NAMALWA (cell line): Measurements from ENCODE around the gene POTEG.
"Not testable (repeated sequence)": the region's sequence is repeated elsewhere in the genome, so short reads cannot be mapped to it uniquely, and the experiment has no call there.

Source experiments
- DNase-seq: peaks from one replicate; pipeline ENCODE4 v3.0.0-alpha.2; 2015; ENCODE audit warnings: low spot score

POTEG gene

DNA sequence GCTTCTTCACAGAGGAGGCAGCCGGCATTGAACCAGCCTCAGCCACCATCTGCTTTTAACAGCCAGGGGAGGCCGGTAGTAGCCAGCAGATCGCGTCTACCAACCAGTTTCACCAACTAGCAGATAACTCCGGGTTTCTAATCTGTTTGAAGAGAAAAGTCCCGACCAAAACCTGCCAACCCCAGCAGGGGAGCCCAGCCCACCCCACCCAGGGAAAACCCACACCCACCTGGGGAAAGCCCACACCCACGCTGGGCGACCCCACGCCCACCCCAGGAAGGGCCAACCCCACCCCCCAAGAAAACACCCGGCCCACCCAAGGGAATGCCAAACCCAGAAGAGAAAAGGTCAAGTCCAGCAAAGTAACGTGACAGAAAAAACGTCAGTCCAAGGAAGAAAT lies at the start of gene POTEG:
POTEG (minus strand) TSS at position 101 of the 400 bp plus-strand sequence; CDS start at position 49, 52 bp downstream.
- DNase-seq, result not testable (repeated sequence)

DNA sequence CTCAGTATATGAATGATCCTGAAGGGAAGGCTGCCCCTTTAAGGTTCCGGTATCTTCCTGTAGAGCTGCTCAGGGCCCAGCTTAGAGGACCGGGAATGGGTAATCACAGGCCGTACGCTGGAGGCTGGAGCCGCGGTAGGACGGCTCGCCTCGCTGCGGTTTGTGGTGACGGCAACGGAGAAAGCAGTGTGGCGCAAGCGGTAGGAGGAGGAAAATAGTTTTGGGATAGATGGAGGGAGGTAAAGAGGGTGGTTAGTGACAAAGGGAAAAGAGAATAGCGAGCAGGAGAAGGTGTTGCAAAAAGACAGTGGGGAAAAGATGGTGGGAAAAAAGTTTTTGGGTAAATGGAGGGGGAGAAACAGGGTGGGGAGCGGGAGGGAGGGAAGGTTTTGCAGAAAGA lies 48.0 kb upstream of the POTEG start:
- DNase-seq, result not testable (repeated sequence)

DNA sequence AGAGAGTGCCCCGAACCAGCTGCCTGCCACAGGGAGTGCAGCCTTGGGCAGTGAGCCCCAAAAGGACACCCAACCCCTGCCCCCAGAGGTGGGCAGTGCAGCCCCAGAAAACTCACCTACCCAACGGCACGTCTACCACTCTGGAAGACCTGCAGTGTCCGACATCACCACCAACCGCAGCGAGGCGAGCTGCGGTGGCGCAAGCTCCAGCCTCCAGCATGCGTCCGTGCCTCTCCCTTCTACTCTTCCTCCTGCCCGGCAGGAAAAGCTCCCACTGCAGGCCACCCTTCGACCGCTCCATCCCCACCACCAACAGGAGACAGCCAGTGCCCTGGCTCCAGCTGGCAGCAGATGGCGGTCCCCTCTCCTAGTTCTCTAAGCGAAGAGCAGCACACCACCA lies 47.3 kb upstream of the POTEG start:
- DNase-seq, result not testable (repeated sequence)

DNA sequence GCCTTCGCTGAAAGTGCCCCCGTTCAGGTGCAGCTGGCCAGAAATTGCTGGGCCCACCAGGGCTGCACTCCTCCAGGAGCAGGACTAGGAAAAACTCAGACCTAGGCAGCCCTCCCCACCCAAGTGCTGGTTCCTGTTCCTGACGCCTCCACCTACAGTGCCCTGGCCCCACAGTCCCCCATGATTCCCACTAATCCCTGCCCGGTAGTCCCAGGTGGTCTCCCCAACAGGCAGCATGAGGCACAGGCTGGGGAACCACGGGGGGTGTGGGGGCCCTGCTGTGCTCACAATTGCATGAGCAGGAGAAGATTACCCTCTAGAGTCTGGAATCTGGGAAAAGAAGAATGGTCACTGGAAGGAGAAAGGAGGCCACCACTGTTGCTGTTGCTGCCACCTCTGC lies 46.4 kb upstream of the POTEG start:
- DNase-seq, result not testable (repeated sequence)

DNA sequence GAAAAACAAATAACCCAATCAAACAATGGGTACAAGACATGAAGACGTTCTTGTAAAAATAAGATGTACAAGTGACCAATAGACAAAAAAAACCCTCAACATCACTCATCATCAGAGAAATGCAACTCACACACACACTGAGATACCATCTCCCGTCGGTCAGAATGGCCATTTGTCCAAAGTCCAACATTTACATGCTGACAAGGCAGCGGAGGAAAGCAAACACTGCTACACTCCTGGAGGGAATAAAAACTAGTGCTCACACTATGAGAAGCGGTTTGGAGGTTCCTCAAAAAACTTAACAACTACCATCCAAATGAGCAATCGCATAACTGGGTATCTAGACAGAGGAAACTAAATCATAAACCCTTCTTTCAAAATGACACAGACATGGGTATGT lies 11.6 kb upstream of the POTEG start:
- not testable (repeated sequence) for DNase-seq

DNA sequence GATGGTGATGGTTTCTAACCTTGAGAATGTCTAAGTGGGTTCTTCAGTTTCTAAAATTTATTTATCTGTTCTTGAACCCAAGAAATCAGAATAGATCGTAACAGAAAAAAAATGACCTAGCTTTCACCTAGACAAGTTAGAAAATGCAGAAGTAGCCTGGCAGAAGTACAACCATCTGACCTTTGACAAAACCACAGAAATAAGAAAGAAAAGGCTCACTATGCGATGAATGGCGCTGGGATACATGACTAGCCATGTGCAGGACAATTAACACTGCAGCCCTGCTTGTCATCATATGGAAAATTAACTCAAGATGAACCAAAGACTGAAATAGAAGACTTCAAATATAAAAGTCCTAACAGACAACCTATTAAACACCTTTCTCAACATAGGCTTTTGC lies 5.7 kb upstream of the POTEG start:
- DNase-seq, result not testable (repeated sequence)

DNA sequence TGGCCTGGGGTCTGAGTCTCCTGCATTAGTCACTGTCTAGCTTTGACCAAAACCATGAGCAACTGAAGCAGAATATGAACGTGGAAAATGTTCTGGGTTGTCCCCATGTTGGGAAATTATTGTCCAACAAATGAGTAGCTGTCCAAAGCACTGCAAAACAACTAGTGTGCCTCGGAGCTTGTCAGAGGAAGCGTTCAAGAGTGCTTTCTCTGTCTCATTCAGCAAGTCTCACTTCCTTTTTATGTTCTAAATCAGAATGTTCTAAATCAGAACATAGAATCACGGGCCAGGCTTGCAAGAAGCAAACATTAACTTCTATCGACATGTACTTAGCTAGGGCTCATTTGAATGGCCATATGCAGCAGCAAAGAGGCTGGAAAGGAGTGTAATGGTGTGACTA lies 5.1 kb upstream of the POTEG start:
- DNase-seq, result not testable (repeated sequence)

DNA sequence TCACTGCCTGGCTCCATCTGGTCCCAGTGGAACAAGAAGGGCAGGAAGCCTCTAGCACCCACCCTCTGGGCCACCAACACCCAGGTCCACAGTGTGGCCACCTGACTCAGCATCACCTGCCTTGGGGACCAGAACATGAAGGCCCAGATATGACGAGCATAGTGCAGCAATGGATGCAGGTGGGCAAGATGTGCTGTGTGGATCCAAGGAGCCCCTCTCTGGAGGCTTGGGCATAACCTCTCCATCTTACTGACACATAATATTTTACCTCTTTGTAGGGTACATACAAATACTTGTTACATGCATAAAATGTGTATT lies 2.9 kb upstream of the POTEG start:
- not testable (repeated sequence) for DNase-seq

DNA sequence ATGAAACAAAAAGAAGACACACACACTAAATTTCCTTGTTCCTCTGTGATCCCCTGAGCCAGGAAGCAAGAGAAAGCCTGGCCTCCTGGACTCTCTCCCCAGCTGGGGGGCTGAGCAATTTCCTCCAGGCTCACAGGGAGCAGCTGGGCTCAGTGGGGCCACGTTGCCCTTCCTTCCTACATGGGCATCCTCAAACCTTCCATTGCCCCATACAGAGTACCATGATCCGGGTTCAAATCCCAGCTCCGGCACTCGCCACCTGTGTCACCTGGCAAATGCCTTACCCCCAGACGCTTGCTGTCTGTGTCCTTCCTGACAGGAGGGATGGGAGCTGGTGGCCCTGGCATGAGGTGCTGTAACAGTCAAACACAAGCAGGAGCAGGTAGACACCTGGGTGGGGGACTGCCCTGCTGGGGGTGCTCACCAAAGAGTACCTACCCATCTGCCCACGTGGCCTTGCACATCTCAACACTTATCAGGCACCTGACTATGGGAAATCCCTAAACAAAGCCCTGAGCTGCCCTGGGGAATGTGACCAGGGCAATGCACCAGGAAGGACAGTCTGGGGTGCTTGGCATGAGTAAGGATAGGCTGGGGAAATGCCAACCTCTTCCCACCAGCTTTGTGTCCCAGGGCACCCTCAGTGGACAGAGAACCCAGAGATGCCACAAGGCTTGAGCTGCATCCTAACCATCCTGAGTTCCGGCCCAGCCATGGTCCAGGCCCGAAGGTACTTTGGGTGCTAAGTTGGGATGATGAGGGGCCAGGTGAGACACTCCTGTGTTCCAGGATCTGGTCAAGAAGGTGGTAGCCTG lies 2.4 kb upstream of the POTEG start:
- DNase-seq, result not testable (repeated sequence)

DNA sequence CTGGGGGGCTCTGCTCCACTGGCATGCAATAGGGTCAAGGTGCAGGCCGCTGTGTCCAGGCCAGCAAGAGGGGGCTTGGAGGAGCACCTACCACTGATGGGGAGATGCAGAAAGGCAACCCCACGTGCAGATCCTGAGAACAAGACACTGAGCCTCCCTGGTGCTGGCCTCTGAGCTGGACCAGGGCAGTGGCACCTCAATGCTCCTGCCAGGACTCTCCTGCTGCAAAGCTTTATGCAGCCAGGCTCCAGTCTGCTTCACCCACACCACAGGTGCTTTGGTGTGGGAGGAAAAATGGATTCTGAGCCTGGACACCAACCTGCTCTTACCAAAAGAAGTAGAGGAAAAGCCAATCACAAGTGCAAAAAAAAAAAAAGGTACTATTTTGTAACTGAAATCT lies 1.7 kb upstream of the POTEG start:
- not testable (repeated sequence) for DNase-seq

DNA sequence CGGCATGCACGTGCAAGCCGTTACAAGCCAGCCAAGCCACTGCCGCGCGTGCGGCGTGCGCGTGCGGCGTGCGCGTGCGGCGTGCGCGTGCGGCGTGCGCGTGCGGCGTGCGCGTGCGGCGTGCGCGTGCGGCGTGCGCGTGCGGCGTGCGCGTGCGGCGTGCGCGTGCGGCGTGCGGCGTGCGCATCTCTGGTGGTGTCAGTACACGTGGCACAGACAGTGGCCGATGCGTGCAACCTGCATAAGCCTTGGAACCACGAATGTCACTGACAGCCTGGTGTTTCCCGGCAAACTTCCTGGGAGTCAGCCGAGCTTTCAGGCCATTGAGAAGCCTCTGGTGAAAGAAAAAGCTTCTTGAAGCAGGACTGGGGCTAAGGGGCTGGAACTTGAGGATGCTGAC lies 750 bp upstream of the POTEG start:
- DNase-seq, result not testable (repeated sequence)

DNA sequence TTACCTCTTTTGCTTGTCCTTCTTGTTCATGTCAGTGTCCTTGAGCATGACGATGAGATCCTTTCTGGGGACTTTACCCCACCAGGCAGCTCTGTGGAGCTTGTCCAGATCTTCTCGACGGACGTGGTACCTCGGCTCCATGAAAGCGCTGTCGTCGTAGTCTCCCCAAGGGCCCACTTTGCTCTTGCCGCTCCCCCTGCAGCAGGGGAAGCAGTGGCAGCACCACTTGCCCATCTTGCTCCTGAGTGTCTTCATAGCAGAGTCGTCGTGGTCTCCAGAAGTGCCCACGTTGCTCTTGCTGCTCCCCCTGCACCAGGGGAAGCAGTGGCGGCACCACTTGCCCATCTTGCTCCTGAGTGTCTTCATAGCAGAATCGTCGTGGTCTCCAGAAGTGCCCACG lies 376 bp downstream of the POTEG start:
- not testable (repeated sequence) for DNase-seq

DNA sequence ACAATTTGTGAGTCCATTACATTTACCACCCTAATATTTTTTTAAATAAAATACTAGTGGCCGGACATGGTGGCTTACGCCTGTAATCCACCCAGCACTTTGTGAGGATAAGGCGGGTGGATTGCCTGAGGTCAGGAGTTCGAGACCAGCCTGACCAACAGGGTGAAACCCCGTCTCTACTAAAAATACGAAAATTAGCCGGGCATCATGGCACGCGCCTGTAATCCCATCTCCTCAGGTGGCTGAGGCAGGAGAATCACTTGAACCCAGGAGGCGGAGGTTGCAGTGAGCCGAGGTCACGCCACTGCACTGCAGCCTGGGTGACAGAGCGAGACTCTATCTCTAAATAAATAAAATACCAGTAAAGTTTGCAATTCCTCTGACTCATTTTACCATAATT lies 25.6 kb downstream of the POTEG start:
- DNase-seq, result not testable (repeated sequence)

DNA sequence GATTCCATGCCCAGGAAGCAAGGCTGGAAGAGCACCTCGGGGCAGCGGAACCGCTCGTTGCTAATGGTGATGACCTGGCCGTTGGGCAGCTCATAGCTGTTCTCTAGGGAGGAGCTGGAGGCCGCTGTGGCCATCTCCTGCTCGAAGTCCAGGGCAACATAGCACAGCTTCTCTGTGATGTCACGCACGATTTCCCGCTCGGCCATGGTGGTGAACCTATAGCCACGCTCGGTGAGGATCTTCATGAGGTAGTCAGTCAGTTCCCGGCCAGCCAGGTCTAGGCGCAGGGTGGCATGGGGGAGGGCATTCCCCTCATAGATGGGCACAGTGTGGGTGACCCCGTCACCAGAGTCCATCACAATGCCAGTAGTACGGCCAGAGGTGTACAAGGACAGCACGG lies 32.0 kb downstream of the POTEG start:
- not testable (repeated sequence) for DNase-seq

DNA sequence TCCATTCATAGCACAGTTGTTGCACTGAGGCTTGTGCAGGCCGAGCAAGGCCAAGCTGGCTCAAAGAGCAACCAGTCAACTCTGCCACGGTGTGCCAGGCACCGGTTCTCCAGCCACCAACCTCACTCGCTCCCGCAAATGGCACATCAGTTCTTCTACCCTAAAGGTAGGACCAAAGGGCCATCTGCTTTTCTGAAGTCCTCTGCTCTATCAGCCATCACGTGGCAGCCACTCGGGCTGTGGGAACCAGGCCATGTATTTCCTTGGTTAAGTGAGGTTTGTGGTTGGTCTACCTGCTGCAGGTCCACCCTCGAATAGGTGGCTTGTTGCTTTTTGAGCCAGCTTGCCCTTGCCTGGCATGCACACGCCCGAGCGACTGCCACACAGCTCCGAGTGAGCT lies 39.4 kb downstream of the POTEG start:
- not testable (repeated sequence) for DNase-seq

DNA sequence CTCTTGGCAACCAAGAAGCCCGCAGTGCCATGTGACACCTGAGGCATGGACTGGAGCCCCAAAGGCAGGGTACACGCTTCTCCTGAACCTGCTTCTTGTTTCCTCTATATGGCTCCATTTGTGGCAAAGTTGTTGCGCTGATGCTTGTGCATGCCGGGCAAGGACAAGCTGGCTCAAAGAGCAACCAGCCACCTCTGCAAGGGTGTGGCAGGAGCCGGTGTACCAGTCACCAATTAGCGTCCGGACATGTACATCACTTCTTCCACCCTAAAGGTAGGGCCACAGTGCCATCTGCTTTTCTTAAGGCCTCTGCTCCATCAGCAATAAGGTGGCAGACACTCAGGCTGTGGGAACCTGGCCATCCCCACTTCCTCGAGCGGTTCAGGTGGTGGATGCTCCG lies 43.9 kb downstream of the POTEG start:
- not testable (repeated sequence) for DNase-seq

DNA sequence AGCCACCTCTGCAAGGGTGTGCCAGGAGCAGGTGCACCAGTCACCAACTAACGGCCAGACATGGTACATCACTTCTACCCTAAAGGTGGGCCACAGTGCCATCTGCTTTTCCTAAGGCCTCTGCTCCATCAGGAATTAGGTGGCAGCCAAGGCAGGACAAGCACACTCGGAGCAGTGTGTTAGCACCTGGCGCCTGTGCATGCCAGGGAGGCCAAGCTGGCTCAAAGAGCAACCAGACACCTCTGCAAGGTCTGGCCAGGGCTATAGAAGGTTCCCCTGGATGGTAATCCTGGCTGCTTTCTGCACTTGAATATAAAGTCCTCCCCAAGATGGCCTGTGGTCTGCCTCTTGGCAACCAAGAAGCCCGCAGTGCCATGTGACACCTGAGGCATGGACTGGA lies 45.4 kb downstream of the POTEG start:
- not testable (repeated sequence) for DNase-seq

DNA sequence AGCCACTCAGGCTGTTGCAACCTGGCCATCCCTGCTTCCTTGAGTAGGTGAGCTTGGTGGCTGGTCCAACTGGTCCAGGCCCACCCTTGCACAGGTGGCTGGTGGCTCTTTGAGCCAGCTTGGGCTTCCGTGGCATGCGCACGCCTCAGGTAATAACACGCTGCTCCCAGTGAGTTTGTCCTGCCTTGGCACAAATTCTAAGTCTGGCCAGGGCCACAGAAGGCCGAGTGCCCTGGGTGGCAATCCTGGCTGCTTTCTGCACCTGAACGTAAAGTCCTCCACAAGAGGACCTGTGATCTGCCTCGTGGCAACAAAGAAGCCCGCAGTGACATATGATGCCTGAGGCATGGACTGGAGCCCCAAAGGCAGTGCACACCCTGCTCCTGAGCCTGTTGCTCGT lies 47.1 kb downstream of the POTEG start:
- DNase-seq, result not testable (repeated sequence)

DNA sequence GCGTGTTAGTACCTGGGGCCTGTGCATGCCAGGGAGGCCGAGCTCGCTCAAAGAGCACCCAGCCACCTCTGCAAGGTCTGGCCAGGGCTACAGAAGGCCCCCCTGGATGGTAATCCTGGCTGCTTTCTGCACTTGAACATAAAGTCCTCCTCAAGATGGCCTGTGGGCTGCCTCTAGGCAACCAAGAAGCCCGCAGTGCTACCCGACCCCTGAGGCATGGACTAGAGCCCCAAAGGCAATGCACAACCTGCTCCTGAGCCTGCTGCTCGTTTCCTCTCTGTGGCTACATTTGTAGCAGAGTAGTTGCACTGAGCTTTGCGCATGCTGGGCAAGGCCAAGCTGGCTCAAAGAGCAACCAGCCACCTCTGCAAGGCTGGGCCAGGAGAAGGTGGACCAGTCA lies 47.8 kb downstream of the POTEG start:
- DNase-seq, result not testable (repeated sequence)

DNA sequence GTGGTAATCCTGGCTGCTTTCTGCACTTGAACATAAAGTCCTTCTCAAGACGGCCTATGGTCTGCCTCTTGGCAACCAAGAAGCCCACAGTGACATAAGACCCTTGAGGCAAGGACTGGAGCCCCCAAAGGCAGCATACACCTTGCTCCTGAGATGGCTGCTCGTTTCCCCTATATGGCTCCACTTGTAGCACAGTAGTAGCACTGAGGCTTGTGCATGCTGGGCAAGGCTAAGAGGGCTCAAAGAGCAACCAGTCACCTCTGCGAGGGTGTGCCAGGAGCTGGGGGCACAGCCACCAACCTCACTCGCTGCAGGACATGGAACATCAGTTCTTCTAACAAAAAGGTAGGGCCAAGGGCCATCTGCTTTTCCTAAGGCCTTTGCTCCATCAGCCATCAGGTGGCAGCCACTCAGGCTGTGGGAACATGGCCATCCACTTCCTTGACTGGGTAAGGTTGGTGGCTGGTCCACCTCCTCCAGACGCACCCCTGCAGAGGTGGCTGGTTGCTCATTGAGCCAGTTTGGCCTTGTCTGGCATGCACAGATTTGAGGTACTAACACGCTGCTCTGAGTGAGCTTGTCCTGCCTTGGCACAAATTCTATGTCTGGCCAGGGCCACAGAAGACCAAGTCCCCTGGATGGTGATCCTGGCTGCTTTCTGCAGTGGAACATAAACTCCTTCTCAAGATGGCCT lies 49.9 kb downstream of the POTEG start:
- DNase-seq, result not testable (repeated sequence)

DNA sequence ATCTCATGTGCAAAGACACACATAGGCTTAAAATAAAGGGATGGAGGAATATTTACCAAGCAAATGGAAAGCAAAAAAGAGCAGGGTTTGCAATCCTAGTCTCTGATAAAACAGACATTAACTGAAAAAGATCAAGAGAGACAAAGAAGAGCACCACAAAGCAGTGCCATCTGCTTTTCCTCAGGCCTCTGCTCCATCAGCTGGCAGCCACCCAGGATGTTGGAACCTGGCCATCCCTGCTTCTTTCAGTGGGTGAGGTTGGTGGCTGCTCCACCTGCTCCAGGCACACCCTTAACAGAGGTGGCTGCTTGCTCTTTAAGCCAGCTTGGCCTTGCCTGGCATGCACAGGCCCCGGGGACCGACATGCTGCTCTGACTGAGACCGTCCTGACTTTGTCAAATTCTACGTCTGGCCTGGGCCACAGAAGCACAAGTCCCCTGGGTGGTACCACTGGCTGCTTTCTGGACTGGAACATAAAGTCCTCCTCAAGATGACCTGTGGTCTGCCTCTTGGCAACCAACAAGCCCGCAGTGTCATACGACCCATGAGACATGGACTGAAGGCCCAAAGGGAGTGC lies 51.0 kb downstream of the POTEG start:
- DNase-seq, result not testable (repeated sequence)

DNA sequence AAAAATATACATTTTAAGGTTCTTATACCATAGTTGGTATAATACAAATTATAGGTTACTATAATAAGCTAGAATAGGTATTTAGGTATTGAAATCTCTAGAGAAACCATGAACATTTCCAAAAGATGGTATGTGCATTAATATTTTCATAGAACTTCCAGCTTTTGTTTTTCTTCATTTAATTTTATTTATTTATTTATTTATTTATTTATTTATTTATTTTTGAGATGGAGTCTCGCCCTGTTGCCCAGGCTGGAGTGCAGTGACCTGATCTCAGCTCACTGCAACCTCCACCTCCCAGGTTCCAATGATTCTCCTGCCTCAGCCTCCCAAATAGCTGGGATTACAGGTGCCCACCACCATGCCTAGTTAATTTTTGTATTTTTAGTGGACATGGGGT lies 54.0 kb downstream of the POTEG start:
- DNase-seq, result not testable (repeated sequence)

DNA sequence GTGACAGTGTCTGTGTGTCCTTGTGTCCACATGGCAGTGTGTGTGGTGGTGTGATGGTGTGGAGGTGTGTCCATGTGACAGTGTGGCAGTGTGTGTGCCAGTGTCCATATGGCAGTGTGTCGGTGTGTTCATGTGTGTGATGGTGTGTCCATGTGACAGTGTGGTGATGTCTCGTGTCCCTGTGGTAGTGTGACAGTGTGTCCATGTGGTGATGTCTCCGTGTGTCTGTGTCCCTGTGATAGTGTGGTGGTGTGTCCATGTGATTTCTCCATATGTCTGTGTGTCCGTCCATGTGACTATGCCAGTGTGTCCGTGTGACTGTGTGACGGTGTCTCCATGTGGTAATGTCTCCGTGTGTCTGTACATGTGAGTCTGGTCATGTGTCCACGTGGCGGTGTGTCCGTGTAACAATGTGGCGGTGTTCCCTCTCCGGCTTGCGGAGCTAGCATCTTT lies 59.7 kb downstream of the POTEG start:
- DNase-seq, result not testable (repeated sequence)
